Panc1 (cell line): ENCODE results near the gene FRMD4A. TPM values are rescaled to one million over a fixed set of nuclear protein-coding genes. Genes with fewer than 3 reads are reported as not detected.

Source experiments
- ATAC-seq: fragments of 200-7000 bp; cut with Tn5 transposase; 2 replicates; pipeline ENCODE4 v1.9.1; 2020; ENCODE audit warnings: mild to moderate bottlenecking, moderate library complexity
- BruUV-seq: library from RNA; stranded (reverse); fragments of 400-500 nt; replicated peaks from 2 replicates; lab custom pipeline; 2021; lab: Mats Ljungman, UMichigan
- CTCF ChIA-PET: fragments of 300-600 bp; sonication (Branson Sonifier 250); formaldehyde crosslinking; loops from one replicate; lab custom pipeline; 2022; ENCODE audit warnings: antibody characterized with exemption; lab: Charles Lee
- POLR2A ChIA-PET: fragments of 300-600 bp; sonication (Branson Sonifier 250); formaldehyde crosslinking; loops from one replicate; lab custom pipeline; 2022; ENCODE audit warnings: antibody characterized with exemption; lab: Charles Lee
- DNase-seq: peaks from one replicate; pipeline ENCODE4 v3.0.0-alpha.2; 2010; ENCODE audit warnings: low read depth, low spot score
- H3K27ac ChIP-seq: 2 replicates; pipeline ENCODE4 v1.5.1; 2011; ENCODE audit warnings: mild to moderate bottlenecking, low read length, inconsistent platforms
- H3K27me3 ChIP-seq: fragments of 200-500 bp; sonication (Bioruptor generic); 2 replicates; pipeline ENCODE4 v1.6.0; 2014; ENCODE audit warnings: low read length, inconsistent platforms; ENCODE audit not compliant: control insufficient read depth, insufficient read depth
- H3K36me3 ChIP-seq: fragments of 200-500 bp; sonication (Bioruptor generic); 2 replicates; pipeline ENCODE4 v1.5.1; 2014; ENCODE audit warnings: inconsistent platforms, mild to moderate bottlenecking, low read length, moderate library complexity; ENCODE audit not compliant: control insufficient read depth, insufficient read depth
- H3K4me1 ChIP-seq: 2 replicates; pipeline ENCODE4 v1.5.1; 2011; ENCODE audit warnings: inconsistent platforms, mild to moderate bottlenecking, low read length, moderate library complexity; ENCODE audit not compliant: control insufficient read depth, insufficient read depth
- H3K4me3 ChIP-seq, 2 experiments: 2 replicates each; pipeline ENCODE4 v1.5.1; 2011 to 2012; ENCODE audit warnings: low read depth in 2 of 2, low read length in 2 of 2, mild to moderate bottlenecking in 2 of 2, inconsistent platforms in 1 of 2, moderate library complexity in 1 of 2
- H3K9me3 ChIP-seq: fragments of 200-500 bp; sonication (Bioruptor generic); 2 replicates; pipeline ENCODE4 v1.5.1; 2014; ENCODE audit warnings: low read depth, mild to moderate bottlenecking, inconsistent platforms, low read length, moderate library complexity; ENCODE audit not compliant: control insufficient read depth, insufficient read depth
- POLR2AphosphoS5 ChIP-seq: IDR thresholded peaks from 2 replicates; pipeline ENCODE4 v1.6.1; 2012; ENCODE audit warnings: mild to moderate bottlenecking, low read depth, low read length, moderate library complexity
- SIN3A ChIP-seq: IDR thresholded peaks from 2 replicates; pipeline ENCODE4 v1.6.1; 2012; ENCODE audit warnings: low read depth, mild to moderate bottlenecking, low read length, moderate library complexity, borderline replicate concordance; ENCODE audit not compliant: insufficient read depth
- TCF7L2 ChIP-seq: IDR thresholded peaks from 2 replicates; pipeline ENCODE4 v1.6.1; 2011; ENCODE audit warnings: mild to moderate bottlenecking, low read depth, low read length, inconsistent platforms
- in situ Hi-C: cut with HindIII; loops from 2 replicates; pipeline ENCODE4 v1.10.0; 2016; ENCODE audit warnings: low sequenced_read_pairs, low pct_unique_long_range_greater_than_20kb
- intact Hi-C: fragments of 100-400 bp; cut with micrococcal nuclease; formaldehyde crosslinking; loops from one replicate; pipeline ENCODE4 v1.10.0; 2022; ENCODE audit not compliant: unreplicated experiment
- total RNA-seq: library from RNA; stranded (reverse); gene quantifications from one replicate; pipeline ENCODE4 v1.2.1, GENCODE V29; 2021; ENCODE audit not compliant: unreplicated experiment
- TF ChIP-seq, protein P1 (sequence below), 2 experiments: IDR thresholded peaks; 2 replicates each; pipeline ENCODE4 v1.6.1; 2011 to 2012; ENCODE audit warnings: low read depth in 2 of 2, control low read depth in 1 of 2, low read length in 1 of 2, mild to moderate bottlenecking in 1 of 2, moderate library complexity in 1 of 2; ENCODE audit not compliant: insufficient read depth in 1 of 2
- TF ChIP-seq, protein P2 (sequence below): fragments of 450-650 bp; IDR thresholded peaks from 2 replicates; pipeline ENCODE4 v1.5.1; 2017; ENCODE audit warnings: mild to moderate bottlenecking

Gene FRMD4A
- total RNA-seq, 1 experiment from 2014 or later: 7.1 TPM

DNA sequence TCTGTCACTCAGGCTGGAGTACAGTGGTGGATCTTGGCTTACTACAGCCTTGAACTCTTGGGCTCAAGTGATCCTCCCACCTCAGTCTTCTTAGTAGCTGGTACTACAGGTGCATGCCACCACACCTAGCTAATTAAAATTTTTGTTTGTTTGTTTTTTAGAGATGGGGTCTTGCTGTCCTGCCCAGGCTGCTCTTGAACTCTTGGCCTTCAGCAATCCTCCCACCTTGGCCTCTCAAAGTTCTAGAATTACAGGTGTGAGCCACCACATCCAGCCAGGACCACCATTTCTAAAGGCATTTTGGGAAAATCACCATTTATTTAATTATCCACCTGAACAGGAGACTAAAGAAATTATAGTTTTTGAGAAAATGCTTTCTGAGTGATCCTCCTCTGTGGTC lies 491.7 kb downstream of the FRMD4A start:
- H3K4me3 ChIP-seq: no peak overlapping the region
- intact Hi-C loops: no loop called here
- TF ChIP-seq TCF7L2: no peak
- no peak for TF ChIP-seq SIN3A
- H3K9me3 ChIP-seq: no peaks in the 10 kb centered on the region
- DNase-seq (no peak), ATAC-seq (no peak)
- no peaks in the 10 kb centered on the region for H3K27me3 ChIP-seq
- in situ Hi-C loops: no loop called here
- H3K36me3 ChIP-seq: no peaks in the 10 kb centered on the region
- H3K4me1 ChIP-seq: no peaks in the 10 kb centered on the region
- CTCF ChIA-PET: no interaction called here
- H3K27ac ChIP-seq: no peak overlapping the region
- POLR2A ChIA-PET: no interaction called here
- no TSS peak for BruUV-seq

DNA sequence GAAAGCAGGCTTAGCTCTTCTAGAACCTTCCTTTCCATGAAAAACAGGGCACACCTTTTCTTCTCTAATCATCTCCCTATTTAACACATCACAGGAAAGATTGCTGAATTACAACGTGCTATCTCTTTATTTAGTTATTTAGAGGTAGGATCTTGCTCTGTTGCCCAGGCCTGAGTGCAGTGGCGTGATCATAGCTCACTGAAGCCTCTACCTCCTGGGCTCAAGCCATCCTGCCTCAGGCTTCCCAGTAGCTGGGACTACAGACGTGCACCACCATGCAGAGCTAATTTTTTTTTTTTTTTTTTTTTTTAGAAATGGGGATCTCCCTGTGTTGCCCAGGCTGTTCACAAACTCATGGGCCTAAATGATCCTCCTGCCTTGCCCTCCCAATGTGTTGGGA lies 492.8 kb downstream of the FRMD4A start:
- intact Hi-C loops: no loop called here
- no TSS peak for BruUV-seq

DNA sequence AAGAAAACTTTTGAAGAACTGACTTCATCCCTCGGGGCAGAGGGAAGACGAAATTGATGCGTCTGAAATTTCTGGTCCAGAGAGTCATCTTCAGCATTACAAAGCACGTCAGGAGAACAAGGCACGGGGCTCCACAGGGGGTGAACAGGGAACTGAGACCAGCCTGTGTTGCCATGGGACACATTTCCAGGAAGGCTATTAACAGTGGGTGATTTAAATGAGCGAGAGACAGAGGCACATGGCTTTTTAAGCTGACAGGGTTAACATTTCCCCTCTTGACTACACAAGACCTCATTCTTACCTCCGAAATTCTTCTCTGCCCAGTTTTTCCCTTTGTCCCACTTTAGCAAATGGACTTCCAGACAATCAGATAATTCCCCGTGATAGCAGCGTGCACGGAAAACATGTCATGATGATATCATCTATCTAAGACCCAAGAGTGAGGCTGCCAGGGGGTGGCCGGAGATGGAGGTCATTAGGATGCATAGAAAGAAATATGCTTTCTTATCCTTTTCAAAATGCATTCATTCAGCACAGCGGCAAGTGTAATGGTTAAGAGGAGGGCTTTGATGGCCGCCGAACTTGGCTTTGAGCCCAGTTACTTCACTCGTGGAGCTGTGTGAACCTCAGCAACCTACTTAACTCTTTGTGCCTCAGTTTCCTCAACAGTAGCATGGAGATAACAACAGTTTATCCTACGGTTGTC lies 496.0 kb downstream of the FRMD4A start:
- ATAC-seq (no peak), DNase-seq (no peak)
- no peaks in the 10 kb centered on the region for H3K4me1 ChIP-seq
- H3K27ac ChIP-seq: no peak overlapping the region
- TF ChIP-seq SIN3A (no peak), TCF7L2 (no peak), POLR2AphosphoS5 (no peak)
- TF ChIP-seq, protein P1, sequence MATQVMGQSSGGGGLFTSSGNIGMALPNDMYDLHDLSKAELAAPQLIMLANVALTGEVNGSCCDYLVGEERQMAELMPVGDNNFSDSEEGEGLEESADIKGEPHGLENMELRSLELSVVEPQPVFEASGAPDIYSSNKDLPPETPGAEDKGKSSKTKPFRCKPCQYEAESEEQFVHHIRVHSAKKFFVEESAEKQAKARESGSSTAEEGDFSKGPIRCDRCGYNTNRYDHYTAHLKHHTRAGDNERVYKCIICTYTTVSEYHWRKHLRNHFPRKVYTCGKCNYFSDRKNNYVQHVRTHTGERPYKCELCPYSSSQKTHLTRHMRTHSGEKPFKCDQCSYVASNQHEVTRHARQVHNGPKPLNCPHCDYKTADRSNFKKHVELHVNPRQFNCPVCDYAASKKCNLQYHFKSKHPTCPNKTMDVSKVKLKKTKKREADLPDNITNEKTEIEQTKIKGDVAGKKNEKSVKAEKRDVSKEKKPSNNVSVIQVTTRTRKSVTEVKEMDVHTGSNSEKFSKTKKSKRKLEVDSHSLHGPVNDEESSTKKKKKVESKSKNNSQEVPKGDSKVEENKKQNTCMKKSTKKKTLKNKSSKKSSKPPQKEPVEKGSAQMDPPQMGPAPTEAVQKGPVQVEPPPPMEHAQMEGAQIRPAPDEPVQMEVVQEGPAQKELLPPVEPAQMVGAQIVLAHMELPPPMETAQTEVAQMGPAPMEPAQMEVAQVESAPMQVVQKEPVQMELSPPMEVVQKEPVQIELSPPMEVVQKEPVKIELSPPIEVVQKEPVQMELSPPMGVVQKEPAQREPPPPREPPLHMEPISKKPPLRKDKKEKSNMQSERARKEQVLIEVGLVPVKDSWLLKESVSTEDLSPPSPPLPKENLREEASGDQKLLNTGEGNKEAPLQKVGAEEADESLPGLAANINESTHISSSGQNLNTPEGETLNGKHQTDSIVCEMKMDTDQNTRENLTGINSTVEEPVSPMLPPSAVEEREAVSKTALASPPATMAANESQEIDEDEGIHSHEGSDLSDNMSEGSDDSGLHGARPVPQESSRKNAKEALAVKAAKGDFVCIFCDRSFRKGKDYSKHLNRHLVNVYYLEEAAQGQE (IDR thresholded peaks at IDR 0.05; ENCODE audit: insufficient read depth in 1 of 2, low read depth in 2 of 2, low read length in 1 of 2): no peak
- TF ChIP-seq, protein P2, sequence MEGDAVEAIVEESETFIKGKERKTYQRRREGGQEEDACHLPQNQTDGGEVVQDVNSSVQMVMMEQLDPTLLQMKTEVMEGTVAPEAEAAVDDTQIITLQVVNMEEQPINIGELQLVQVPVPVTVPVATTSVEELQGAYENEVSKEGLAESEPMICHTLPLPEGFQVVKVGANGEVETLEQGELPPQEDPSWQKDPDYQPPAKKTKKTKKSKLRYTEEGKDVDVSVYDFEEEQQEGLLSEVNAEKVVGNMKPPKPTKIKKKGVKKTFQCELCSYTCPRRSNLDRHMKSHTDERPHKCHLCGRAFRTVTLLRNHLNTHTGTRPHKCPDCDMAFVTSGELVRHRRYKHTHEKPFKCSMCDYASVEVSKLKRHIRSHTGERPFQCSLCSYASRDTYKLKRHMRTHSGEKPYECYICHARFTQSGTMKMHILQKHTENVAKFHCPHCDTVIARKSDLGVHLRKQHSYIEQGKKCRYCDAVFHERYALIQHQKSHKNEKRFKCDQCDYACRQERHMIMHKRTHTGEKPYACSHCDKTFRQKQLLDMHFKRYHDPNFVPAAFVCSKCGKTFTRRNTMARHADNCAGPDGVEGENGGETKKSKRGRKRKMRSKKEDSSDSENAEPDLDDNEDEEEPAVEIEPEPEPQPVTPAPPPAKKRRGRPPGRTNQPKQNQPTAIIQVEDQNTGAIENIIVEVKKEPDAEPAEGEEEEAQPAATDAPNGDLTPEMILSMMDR: no peak
- no peaks in the 10 kb centered on the region for H3K27me3 ChIP-seq
- H3K36me3 ChIP-seq: no peaks in the 10 kb centered on the region
- in situ Hi-C loops (no loop called here), intact Hi-C loops (no loop called here)
- POLR2A ChIA-PET: no interaction called here
- H3K9me3 ChIP-seq: no peaks in the 10 kb centered on the region
- no TSS peak for BruUV-seq
- CTCF ChIA-PET: no interaction called here
- no peak overlapping the region for H3K4me3 ChIP-seq

More for the DNA sequence above, 492.8 kb downstream of the FRMD4A start:
- TF ChIP-seq POLR2AphosphoS5: no peak
- TF ChIP-seq, protein P1 (IDR thresholded peaks at IDR 0.05; ENCODE audit: insufficient read depth in 1 of 2, low read depth in 2 of 2, low read length in 1 of 2): no peak
- TF ChIP-seq TCF7L2: no peak
- CTCF ChIA-PET: no interaction called here
- in situ Hi-C loops: no loop called here
- ATAC-seq (no peak), DNase-seq (no peak)
- Histone ChIP-seq H3K4me1 (no peaks in the 10 kb centered on the region), H3K9me3 (no peaks in the 10 kb centered on the region), H3K27ac (no peak overlapping the region), H3K4me3 (no peak overlapping the region), H3K36me3 (no peaks in the 10 kb centered on the region), H3K27me3 (no peaks in the 10 kb centered on the region)
- POLR2A ChIA-PET: no interaction called here
